Ramos (cell line): Measurements from ENCODE around the gene LBX1.
"Not testable (repeated sequence)": the region's sequence is repeated elsewhere in the genome, so short reads cannot be mapped to it uniquely, and the experiment has no call there.

ENCODE experiments used
- in situ Hi-C: fragments of 300-500 bp; cut with MboI; formaldehyde crosslinking; loops from one replicate; pipeline ENCODE4 v1.14.3; 2022; ENCODE audit warnings: low sequenced_read_pairs; ENCODE audit not compliant: unreplicated experiment

LBX1 gene

GRCh38 chr10:101215397-101216206 is 13.7 kb downstream of the LBX1 start:
- in situ Hi-C loops, result loop anchor here (10.0 kb wide), 1 partner anchor 239 kb away; no protein-coding TSS in a partner anchor

GRCh38 chr10:101214446-101215396 is 14.5 kb downstream of the LBX1 start:
- in situ Hi-C loops, result loop anchor here (5.0 to 10.0 kb wide), 2 partner anchors 240 to 358 kb away; no protein-coding TSS in a partner anchor

GRCh38 chr10:101208543-101208942 is 20.7 kb downstream of the LBX1 start:
- in situ Hi-C loops, result no loop called here

- in situ Hi-C loops, result no loop called here
Observed at GRCh38 chr10:101207026-101207425, 22.2 kb downstream of the LBX1 start.

- in situ Hi-C loops, result not testable (repeated sequence)
Observed at GRCh38 chr10:101202667-101203066, 26.6 kb downstream of the LBX1 start.

- in situ Hi-C loops, result not testable (repeated sequence)
Observed at GRCh38 chr10:101198326-101198977, 30.8 kb downstream of the LBX1 start.

- in situ Hi-C loops, result no loop called here
Observed at GRCh38 chr10:101195921-101196320, 33.3 kb downstream of the LBX1 start.

GRCh38 chr10:101189461-101190401 is 39.5 kb downstream of the LBX1 start:
- in situ Hi-C loops, result no loop called here

- in situ Hi-C loops, result no loop called here
Observed at GRCh38 chr10:101188942-101189341, 40.3 kb downstream of the LBX1 start.

GRCh38 chr10:101183458-101184183 is 45.6 kb downstream of the LBX1 start:
- in situ Hi-C loops, result no loop called here

- in situ Hi-C loops, result no loop called here
Observed at GRCh38 chr10:101182936-101183335, 46.3 kb downstream of the LBX1 start.
